Measurements from ENCODE around the gene NEK11.

Gene NEK11

DNA sequence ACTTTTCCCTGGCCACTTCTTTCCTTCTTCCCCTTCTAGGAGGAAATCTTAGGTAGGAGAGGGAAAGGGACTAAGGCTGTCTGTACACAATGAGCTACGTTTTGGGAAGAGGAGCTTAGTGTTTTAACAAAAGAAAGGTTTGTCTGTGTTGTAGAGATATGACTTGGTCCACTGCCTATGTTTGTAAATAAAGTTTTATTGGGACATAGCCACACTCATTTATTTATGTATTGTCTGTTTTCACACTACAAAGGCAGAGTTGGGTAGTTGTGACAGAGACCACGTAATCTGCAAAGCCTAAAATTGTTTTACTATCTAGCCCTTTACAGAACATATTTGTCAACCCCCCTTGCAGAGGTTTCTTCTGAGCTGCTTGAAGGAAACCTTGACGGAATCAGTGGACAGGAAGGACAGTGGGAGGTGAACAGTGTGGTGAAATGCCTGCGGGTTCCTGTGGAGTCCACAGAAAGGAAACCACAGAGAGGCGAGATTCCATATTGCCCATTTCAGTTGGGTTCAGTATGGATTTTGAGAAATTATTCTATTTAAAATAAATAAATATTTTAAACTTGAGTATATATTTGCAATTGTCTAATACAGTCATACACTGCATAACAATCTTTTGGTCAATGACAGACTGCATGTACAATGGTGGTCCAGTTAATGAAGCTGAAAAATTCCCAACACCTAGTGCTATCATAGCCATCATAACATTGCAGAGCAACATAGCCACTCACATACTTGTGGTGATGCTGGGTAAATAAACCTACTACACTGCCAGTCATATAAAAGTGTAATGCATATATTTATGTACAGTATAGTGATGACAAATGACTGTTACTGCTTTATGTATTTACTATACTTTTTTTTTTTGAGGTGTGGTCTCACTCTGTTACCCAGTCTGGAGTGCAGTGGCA lies 197.0 kb downstream of the NEK11 start:
- DNase-seq (ENCODE audit: low read depth in 3 of 3) = no peak

DNA sequence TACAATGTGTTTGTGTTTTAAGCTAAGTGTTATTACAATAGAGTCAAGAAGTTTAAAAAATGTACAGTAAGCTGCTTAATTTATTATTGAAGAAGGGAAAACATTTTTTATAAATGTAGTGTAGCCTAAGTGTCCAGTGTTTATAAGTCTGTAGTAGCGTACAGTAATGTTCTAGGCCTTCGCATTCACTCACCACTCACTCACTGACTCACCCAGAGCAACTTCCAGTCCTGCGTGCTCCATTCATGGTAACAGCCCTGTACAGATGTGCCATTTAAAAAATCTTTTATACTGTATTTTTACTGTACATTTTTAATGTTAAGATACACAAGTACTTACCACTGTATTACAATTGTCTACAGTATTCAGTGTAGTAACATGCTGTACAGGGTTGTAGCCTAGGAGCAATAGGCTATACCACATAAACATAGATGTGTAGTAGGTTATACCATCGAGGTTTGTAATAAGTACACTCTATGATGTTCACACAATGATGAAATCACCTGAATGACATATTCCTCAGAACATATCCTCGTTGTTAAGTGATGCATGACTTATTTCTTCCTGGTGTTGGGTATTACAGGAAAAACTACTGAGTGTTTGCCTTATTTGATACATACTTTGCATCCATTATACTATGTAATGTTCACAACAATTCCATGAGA lies 198.3 kb downstream of the NEK11 start:
- no peak for DNase-seq (ENCODE audit: low read depth in 3 of 3)

DNA sequence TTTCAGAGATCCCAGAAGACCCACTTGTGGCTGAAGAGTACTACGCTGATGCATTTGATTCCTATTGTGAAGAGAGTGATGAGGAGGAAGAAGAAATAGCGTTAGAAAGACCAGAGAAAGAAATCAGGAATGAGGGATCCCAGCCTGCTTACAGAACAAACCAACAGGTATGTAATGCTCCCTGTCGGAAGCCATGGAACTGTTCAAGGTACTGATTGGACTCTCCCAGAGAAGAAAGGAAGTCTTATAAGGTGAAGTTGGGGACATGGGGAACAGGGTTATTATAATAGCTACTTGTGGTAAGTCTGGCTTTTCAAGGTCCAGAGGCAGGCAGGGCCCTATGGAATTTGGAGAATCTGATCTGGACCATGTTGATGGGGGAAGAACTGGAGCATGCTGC lies 201.8 kb downstream of the NEK11 start:
- no peak for DNase-seq (ENCODE audit: low read depth in 3 of 3)

DNA sequence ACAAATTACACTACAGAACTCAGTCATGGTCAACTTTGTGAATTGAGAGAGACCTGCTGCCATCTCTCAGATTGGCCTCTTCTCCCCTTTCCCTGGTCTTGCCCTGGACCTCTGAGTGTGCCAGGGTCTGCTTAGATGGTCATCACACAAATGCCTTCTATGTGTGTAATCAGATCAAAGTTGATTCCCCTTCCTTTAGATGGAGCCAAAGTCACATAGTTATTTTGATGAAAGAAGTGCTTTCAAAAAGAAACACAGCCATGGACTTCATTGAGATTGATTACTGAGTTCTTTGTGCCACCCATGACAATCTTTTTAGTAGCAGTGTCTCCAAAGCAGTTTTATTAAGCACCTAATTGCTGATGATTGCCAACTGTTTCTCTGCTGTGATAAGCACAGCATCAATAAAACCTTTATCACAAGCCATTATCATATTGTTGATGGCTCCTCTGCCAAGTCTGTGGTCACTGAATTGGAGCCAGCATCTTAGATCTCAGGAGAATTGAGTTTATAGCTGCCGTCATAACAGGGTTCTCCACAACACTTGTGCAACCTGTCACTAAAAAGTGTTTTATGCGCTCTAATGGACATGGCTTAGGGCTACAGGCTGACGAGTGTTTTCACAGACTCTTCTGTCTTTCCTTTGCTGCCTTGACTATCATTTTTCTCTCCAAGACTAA lies 205.2 kb downstream of the NEK11 start:
- DNase-seq (ENCODE audit: low read depth in 3 of 3) = no peak

DNA sequence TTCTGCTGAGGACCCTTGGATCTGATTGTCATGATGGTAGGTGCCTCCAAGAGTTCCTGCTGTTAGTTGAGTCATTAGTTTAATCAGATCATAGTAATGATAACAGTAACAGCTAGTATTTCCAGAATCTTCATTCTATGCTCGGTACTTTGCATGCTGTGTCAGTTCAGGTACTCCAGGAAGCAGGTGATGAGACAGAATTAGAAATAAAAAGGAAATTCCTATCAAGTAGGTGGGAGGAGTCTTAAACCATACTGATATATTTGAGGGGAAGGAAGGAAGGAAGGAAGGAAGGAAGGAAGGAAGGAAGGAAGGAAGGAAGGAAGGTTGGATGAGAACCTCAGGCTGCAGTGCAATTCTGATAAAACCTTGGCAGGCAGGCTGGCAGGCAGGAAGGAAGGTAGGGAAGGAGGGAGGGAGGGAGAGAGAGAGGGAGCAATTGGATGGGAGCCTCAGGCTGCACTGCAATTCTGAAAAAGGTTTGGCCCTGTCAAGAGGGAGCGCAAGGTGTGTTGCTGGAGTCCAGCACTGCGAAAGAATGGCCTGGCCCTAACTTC lies 206.1 kb downstream of the NEK11 start:
- DNase-seq (ENCODE audit: low read depth in 3 of 3) = no peak

DNA sequence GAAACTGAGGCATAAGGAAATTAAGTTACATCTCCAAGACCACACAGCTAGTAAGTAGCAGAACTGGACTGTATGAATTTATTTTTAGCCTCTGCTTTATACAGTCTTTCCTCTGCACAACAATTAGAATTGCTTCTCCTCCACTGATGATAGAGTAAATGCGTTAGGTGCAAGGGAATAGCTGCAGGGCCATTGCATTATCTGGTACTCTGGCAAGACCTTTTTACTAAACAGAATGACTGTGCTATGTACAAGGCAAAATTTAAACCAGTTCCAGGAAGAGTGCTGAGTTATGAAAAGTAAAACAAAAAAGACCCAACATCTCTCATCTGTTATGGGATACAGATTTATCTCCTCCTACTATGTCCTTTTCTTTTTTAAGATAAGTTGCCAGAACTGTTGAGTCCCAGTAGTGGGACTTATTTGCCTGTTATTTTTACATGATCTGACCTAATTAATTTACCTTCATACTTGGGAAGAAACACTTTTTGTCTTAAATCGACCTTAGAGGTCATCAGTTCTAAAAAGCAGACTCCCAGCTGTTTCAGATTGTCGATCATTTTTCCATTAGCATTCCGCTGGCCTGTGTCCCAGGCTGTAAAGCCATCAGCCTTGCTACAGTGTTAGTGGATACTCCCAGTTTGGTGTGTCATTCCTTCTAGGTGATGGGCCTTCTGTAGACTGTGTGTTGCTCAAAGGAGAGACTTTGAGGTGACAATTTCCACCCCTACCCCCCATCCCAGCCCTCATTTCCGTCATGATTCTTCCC lies 207.4 kb downstream of the NEK11 start:
- DNase-seq (ENCODE audit: low read depth in 3 of 3) = no peak

DNA sequence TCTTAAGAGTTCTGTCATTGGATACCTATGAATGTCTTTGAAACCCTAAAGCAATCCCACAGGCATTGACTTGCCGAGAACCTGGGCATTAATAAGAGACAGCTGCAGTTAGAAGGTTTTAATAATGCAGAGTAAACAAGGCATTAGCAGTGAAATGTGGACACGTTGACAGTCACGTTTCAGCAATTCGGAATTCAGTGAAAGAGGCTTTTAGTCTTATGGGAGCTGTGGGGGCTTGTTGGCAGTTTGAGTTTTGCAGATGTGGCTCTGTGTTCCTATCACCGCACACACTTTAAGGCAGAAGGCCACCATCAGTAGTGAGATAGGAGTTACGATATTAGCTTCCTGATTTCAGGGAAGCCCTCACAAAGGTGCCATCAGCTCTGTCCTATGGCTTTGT lies 209.7 kb downstream of the NEK11 start:
- no peak for DNase-seq (ENCODE audit: low read depth in 3 of 3)

DNA sequence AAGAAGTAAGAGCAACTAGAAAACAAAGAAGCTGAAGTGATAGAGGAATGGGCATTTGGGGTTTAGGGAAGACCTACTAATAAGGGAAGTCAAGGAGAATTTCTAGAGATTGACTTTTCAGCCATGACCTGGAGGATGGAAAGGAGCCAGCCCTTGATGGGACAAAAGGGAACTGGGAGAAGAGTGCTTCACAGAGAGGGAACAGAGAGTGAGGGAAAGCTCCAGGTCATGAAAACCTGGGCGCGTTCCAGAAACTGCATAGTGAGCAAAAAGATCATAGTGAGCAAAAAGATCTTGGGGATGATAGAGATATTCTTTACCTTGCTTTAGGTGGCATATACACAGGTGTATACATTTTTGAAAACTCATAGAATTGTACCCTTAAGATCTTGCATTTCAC lies 211.8 kb downstream of the NEK11 start:
- DNase-seq (ENCODE audit: low read depth in 3 of 3) = no peak

DNA sequence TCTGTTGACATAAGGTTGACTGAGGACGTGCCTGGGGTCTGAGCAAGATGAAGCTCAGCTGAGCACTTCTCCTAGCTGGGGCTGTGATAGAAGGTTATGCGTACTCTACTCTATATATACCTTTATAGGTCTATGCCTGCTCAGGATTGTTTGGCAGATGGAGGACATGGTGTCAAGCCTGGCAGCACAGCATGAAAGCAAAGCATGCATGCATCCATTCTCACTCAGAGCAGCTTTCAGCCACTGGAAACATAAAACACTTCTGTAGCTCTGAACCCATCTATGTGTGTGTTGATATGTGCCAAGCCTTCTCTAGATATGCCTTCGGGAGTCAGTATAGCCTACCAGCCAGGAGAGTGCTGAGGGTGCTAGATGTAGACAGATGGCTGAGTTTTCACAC lies 212.6 kb downstream of the NEK11 start:
- DNase-seq (ENCODE audit: low read depth in 3 of 3) = no peak

DNA sequence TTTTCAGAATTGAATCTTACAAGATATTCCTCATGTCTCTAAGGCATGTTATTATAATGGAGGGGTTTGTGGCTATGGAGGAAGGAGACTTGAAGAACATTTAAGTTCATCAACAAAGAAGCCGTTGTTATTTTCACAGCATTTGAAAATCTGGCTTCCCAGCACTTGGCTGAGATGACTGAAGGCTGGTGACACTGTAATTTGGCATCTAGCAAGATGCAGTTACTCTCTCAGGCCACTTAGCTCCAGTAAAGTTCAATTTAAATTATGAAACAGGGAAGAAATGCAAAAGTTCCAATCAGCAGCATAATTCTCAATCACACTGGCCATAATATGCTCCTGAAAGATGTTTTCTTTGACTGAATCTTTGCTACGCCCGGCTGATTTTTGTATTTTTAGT lies 215.5 kb downstream of the NEK11 start:
- no peak for DNase-seq (ENCODE audit: low read depth in 3 of 3)

DNA sequence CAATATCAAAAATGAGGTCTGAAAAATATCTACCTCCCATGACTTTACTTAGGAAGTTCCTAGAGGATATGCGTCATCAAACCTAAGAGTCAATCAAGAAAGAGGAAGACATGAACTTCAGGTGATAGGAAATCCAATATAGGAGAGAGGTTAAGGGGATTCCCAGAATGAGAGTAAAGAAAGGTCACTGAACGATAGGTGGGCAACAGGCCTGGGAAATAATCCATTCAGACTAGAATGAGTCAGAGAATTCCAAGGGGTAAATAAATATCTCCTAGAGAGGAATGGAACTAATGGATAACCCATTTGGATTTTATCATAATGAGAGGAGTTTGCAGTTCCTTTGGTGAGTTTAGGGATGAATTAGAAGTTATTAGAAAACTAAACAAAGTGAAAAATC lies 223.8 kb downstream of the NEK11 start:
- DNase-seq (ENCODE audit: low read depth in 3 of 3) = no peak

DNA sequence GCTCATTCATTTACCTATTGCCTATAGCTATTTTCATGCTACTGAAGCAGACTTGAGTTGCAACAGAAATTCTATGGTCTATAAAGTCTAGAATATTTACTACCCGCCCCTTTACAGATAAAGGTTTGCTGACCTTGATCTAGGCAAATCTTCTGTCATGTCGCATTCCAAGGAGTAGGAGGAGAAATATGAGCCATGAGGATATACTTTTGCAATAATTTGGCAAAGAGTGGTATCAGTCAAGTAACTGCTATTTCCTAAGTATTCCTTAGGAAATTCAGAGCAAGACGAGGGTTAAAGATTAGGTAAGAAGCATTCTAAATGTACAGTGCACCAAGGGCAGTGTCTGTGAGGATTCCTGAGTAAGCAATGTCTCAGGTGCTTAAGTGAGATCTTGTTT lies 233.8 kb downstream of the NEK11 start:
- DNase-seq (ENCODE audit: low read depth in 3 of 3) = no peak

DNA sequence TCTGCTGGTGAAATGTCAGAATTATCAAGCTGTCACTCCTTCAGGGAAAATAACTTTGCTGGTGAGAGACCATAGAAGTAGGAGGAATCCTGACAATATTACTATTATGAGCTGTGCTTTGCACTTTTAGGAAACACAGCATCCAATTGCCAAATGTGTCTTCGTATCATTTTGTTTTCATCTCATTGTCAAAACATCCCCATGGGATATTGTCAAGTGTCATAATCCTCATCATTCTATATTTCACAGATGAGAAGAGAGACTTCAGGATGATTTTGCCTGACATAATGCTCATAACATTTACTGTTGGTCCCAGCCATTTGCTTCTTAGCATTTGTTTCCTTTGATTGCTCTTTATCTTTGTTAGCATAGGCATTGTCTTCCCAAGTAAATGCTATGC lies 234.4 kb downstream of the NEK11 start:
- DNase-seq (ENCODE audit: low read depth in 3 of 3) = no peak

DNA sequence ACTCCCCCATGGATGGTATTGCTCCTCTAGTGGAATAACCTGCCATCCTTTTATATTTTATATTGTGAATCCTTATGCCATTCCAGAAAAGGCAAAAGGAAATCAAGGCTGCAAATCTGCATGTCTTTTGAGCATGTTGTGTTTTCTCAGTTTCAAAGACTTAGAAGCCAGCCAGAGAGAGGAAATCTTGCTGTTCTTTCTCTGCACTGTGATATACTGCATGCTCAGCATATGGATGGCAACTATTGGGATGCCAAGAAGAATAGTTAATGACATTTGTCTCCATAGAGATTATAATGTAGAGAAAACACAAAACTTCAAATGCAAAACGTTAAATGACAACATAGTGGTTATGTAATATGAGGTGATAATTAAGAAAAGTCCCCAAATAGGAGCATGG lies 248.9 kb downstream of the NEK11 start:
- DNase-seq (ENCODE audit: low read depth in 3 of 3) = no peak

DNA sequence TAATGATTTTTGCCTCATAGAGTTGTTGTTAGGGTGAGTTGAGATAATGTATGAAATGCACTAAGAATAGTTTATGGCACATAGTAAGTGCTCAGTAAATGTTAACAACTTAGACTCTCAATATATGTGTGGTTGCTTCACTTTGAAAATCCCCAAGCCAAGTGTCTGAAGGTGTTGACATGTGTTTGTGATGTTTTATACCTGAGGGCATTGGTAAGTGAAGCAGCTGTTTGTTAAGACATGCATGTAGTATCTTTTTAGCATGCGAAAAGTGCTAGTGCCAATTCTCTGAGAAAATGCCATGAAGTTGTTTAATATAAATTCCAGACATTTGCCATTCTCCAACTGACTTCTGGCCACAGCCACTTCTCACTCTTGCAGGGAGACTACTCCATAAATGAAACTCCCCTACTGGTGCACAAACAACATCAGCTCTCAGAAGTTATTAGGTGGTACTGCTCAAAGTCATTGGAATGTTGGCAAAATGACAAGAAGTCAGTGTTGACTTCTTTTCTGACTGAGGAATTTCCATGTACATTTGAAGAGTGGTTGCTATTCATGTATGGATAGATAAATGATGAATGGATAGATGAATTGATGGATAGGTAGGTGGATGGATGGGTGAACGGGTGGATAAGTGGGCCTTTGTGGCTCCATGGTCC lies 251.3 kb downstream of the NEK11 start:
- DNase-seq (ENCODE audit: low read depth in 3 of 3) = no peak

DNA sequence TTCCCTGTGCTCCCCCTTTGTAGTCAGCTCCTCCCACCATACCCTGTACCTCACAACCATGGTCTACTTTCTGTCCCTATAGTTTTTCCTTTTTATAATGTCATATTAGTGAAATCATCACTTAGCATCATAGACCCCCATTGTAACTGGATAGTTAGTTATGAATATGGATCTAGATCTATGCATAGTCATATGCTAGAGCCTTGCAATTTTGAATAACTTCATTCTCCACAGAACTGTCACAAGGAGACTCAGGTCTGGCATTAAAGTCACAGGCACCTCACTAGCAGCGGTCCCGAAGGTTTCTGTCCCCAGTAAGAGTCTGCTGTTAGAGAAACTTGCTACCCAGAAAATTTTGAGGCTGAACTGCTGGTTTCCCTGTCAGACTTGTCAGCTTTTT lies 252.9 kb downstream of the NEK11 start:
- DNase-seq (ENCODE audit: low read depth in 3 of 3) = no peak

DNA sequence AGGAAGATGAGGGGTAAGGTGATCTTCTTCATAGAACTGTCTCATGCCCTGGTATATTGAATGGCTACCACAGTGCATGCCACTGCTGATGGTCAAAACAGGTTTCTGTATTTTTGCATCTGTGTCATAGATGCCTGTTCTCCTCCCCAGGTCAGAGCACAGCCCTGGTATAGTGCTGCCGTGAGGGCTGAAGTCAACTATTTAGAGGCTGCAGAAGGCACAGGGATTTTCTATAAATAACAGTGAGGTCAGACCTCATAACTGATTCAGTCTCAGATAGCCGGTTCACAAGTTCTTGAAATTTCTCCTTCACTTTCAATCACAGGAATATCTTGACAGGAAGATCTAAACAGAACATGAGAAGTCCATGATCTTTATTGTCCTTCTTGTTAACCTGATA lies 255.7 kb downstream of the NEK11 start:
- DNase-seq (ENCODE audit: low read depth in 3 of 3) = no peak

DNA sequence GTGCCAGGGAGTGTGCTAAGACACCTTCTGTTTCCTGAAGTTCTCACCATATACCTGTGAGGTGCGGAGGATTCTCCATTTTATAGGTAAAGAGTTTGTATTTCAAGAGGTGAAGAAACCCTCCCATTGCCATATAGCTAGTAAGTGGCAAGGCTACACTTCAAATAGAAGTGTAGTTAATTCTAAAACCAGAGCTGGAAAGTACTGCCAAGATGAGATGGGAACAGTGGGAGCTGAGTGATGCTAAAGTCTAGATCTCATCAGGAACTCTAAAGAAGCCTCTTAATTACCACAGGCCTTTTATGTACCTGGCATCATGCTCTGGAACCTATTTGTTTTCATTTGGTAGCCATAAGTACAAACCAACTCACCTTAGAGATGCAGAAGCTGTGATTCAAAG lies 256.3 kb downstream of the NEK11 start:
- no peak for DNase-seq (ENCODE audit: low read depth in 3 of 3)

DNA sequence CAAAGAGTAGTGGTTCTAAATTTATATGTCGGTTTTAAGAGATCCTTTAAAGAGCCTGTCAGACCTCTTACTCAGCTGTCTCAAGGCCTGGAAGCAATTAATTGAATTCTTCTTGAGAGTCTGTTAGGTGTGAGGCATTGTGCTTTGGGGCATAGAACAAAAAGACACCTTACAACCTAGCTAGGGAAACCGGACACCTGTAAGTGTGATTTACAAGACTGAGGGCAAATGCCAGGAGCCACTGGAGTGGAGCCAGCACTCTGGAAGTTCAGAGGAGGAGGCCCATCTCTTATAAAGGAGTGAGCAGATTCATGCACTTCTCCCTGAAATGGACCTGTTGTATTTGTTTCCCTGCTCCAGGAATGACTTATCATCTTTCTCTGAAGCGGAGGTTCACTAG lies 257.2 kb downstream of the NEK11 start:
- DNase-seq (ENCODE audit: low read depth in 3 of 3) = no peak

DNA sequence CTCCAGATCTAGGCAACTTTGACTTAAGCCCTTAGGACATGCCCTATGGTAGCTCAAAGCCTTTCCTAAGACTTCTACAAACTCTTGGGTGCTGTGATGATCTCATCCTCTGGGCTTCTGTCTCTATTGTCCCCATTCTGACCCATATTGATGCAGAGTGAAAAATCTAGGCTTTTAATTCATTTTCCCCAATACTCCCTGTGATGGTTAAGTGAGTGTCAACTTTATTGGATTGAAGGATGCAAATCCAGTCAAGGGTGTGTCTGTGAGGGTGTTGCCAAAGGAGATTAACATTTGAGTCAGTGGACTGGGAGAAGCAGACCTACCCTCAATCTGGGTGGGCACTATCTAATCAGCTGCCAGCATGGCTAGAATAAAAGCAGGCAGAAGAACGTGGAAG lies 257.6 kb downstream of the NEK11 start:
- no peak for DNase-seq (ENCODE audit: low read depth in 3 of 3)

DNA sequence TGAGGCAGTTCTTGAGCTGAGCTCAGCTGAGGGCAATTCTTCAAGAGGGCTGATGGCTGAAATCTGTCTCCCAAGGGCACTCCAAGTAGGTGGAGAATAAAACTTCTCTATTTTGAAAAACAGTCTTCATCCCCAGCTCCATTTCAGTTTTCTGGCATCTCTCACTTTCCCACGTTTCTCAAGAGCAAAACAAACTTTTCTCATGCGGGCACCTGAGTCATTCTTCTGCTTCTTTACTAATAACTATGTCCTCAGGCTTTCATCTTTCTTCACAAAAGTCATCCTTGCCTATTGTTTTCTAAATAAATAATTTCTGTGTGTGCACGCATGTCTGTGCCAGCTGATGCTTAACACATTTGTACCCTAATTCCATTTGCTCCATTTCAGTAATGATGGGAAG lies 258.8 kb downstream of the NEK11 start:
- no peak for DNase-seq (ENCODE audit: low read depth in 3 of 3)
